Gastrocnemius medialis (tissue), 4 donors: Measurements from ENCODE around the gene RBBP8NL. TPM values are rescaled to one million over a fixed set of nuclear protein-coding genes. Genes with fewer than 3 reads are reported as not detected.

Source experiments
- ATAC-seq, 2 donors: fragments of 150-250 bp; one replicate each; pipeline ENCODE4 v1.9.1; 2016
- DNase-seq, 2 donors: peaks; one replicate each; pipeline ENCODE4 v3.0.0-alpha.2; 2019
- H3K27ac ChIP-seq, 4 donors: fragments of 200-600 bp; sonication (generic); 1 replicate in 1 of 4; 2 replicates in 3 of 4; pipeline ENCODE4 v1.5.1; 2016 to 2018; ENCODE audit warnings: mild to moderate bottlenecking in 2 of 4, moderate library complexity in 1 of 4
- H3K27me3 ChIP-seq, 3 donors: fragments of 200-600 bp; sonication (generic) in 2 of 3; 1 replicate in 1 of 3; 2 replicates in 2 of 3; pipeline versions ENCODE4 v1.5.1 to v1.6.0; 2016 to 2019; ENCODE audit warnings: mild to moderate bottlenecking in 1 of 3, moderate library complexity in 1 of 3
- H3K36me3 ChIP-seq, 2 donors: fragments of 200-600 bp; sonication (generic) in 1 of 2; one replicate each; pipeline ENCODE4 v1.5.1; 2017 to 2018
- H3K4me1 ChIP-seq, 2 donors: fragments of 200-600 bp; sonication (generic) in 1 of 2; one replicate each; pipeline ENCODE4 v1.5.1; 2016 to 2017; ENCODE audit warnings: mild to moderate bottlenecking in 2 of 2
- H3K4me3 ChIP-seq, 4 donors: fragments of 200-600 bp; sonication (generic) in 3 of 4; 1 replicate in 1 of 4; 2 replicates in 3 of 4; pipeline ENCODE4 v1.5.1; 2016 to 2019; ENCODE audit warnings: mild to moderate bottlenecking in 2 of 4
- H3K9me3 ChIP-seq, 3 donors: fragments of 200-600 bp; sonication (generic) in 2 of 3; 1 replicate in 1 of 3; 2 replicates in 2 of 3; pipeline ENCODE4 v1.5.1; 2016 to 2019
- POLR2A ChIP-seq, 2 donors: fragments of 450-650 bp; IDR thresholded peaks; one replicate each; pipeline ENCODE4 v1.6.1; 2017; ENCODE audit warnings: antibody characterized with exemption in 2 of 2, mild to moderate bottlenecking in 2 of 2, moderate library complexity in 2 of 2
- in situ Hi-C, 4 donors: fragments of 200-750 bp; cut with MboI; loops; one replicate each; pipeline versions ENCODE4 v1.15.0 to v1.8.0; 2017; ENCODE audit warnings: low sequenced_read_pairs in 4 of 4
- intact Hi-C: fragments of 100-400 bp; cut with DNase I; formaldehyde crosslinking; loops from one replicate; pipeline ENCODE4 v1.15.1; 2023; ENCODE audit warnings: low total_unique reads
- total RNA-seq, 4 donors: library from RNA; depleted of rRNA; stranded (reverse); fragments of >200 nt; gene quantifications; one replicate each; pipeline versions ENCODE4 v1.1.0 to v1.2.3, GENCODE V29; 2016
- TF ChIP-seq, protein P1 (sequence below), 5 experiments: fragments of 450-650 bp in 3 of 5; fragments of 200-600 bp in 2 of 5; sonication (generic) in 2 of 5; IDR thresholded peaks in 4 of 5; conservative IDR thresholded peaks in 1 of 5; 1 replicate in 4 of 5; 2 replicates in 1 of 5; pipeline ENCODE4 v1.5.1; 2016 to 2019; ENCODE audit warnings: antibody characterized with exemption in 5 of 5, mild to moderate bottlenecking in 3 of 5, moderate library complexity in 3 of 5

RBBP8NL gene
- total RNA-seq, 4 donors from 2014 or later: not detected

DNA sequence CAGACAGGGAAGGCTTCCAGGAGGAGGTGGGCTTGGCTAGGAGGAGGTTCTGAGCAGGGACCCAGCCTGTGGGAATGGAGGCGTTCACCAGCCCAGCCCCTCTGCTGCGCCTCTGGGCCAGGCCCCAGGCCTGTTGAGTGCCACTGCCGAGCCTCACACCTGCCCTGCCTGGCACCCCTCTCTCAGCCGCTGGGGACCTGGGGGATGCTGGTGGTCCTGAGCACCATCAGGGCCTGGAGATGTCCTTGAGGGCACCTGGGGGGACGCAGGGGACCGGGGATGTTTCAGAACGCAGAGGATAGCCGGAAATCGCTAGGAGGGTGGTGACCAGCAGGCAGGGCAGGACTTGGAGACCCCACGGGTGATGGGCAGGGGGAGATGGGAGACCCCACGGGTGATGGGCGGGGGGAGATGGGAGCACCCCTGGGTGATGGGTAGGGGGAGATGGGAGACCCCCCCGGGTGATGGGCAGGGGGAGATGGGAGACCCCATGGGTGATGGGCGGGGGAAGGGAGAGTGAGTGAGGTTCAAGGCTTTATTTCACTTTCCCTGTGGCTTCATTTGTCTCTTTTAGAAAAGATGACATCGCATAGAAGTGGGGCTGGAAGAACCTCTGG lies 35.7 kb upstream of the RBBP8NL start:
- Histone ChIP-seq H3K9me3 (no peaks in the 10 kb centered on the region), H3K4me1 (no peaks in the 10 kb centered on the region), H3K36me3 (no peaks in the 10 kb centered on the region), H3K27me3 (no peaks in the 10 kb centered on the region), H3K27ac (no peak overlapping the region), H3K4me3 (no peak overlapping the region)
- DNase-seq (no peak), ATAC-seq (no peak)
- TF ChIP-seq, protein P1, sequence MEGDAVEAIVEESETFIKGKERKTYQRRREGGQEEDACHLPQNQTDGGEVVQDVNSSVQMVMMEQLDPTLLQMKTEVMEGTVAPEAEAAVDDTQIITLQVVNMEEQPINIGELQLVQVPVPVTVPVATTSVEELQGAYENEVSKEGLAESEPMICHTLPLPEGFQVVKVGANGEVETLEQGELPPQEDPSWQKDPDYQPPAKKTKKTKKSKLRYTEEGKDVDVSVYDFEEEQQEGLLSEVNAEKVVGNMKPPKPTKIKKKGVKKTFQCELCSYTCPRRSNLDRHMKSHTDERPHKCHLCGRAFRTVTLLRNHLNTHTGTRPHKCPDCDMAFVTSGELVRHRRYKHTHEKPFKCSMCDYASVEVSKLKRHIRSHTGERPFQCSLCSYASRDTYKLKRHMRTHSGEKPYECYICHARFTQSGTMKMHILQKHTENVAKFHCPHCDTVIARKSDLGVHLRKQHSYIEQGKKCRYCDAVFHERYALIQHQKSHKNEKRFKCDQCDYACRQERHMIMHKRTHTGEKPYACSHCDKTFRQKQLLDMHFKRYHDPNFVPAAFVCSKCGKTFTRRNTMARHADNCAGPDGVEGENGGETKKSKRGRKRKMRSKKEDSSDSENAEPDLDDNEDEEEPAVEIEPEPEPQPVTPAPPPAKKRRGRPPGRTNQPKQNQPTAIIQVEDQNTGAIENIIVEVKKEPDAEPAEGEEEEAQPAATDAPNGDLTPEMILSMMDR (IDR thresholded peaks at IDR 0.05 in 4 of 5, conservative IDR thresholded peaks at IDR 0.05 in 1 of 5): no peak
- no peak for TF ChIP-seq POLR2A (IDR thresholded peaks at IDR 0.05)
- in situ Hi-C loops: no loop called here
- intact Hi-C loops: no loop called here

DNA sequence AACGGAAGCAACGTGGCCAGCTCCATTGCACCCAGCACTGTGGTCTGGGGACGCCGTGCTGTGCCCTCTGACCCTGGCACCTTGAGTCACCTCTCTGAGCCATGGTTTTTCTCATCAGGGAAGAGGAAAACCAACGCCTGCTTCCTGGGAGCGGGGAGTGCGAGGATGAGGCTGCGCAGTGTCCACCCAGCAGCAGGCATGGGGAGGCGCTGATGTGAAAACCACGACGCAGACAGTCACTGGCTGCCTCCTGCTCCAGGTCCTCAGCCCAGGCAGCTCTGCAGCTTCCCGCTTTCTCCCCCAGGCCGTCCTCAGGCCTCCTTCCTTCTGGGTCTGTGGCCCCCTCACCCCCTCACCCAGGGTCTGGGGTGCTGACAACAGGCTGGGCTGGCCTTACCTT lies 34.5 kb upstream of the RBBP8NL start:
- Histone ChIP-seq H3K4me3 (no peak overlapping the region), H3K27ac (no peak overlapping the region), H3K4me1 (no peaks in the 10 kb centered on the region), H3K9me3 (no peaks in the 10 kb centered on the region), H3K36me3 (no peaks in the 10 kb centered on the region), H3K27me3 (no peaks in the 10 kb centered on the region)
- ATAC-seq (no peak), DNase-seq (no peak)
- no peak for TF ChIP-seq POLR2A (IDR thresholded peaks at IDR 0.05)
- in situ Hi-C loops (no loop called here), intact Hi-C loops (no loop called here)

DNA sequence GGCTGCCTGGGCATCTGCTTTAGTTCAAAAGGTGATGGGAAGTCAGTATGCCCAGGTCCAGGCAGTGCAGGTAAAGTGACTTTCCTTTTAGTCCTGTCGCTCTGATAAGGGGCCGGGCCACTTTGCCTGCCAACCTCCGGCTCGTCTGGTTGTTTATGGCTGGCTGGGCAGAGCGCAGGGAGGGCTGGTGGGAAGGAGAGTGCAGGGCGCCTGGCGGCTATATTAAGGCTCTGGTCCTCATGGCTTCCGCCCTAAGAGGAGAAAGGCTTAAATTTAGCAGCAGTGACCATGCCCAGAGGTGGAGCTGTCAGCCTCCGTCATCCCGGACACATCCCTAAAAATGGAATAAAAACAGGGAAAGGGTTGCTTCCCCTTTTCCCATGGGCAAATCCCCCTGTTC lies 33.8 kb upstream of the RBBP8NL start:
- intact Hi-C loops: no loop called here
- H3K4me3 ChIP-seq: no peak overlapping the region
- DNase-seq (no peak), ATAC-seq (no peak)
- no peaks in the 10 kb centered on the region for H3K36me3 ChIP-seq
- in situ Hi-C loops: no loop called here
- no peaks in the 10 kb centered on the region for H3K27me3 ChIP-seq
- no peaks in the 10 kb centered on the region for H3K4me1 ChIP-seq
- H3K9me3 ChIP-seq: no peaks in the 10 kb centered on the region
- H3K27ac ChIP-seq: no peak overlapping the region
- TF ChIP-seq, protein P1 (IDR thresholded peaks at IDR 0.05 in 4 of 5, conservative IDR thresholded peaks at IDR 0.05 in 1 of 5): no peak
- TF ChIP-seq POLR2A (IDR thresholded peaks at IDR 0.05): no peak

- Histone ChIP-seq H3K27ac (no peak overlapping the region), H3K9me3 (no peaks in the 10 kb centered on the region), H3K27me3 (no peaks in the 10 kb centered on the region), H3K4me3 (no peak overlapping the region), H3K4me1 (no peaks in the 10 kb centered on the region), H3K36me3 (no peaks in the 10 kb centered on the region)
- intact Hi-C loops (no loop called here), in situ Hi-C loops (no loop called here)
- TF ChIP-seq, protein P1 (IDR thresholded peaks at IDR 0.05 in 4 of 5, conservative IDR thresholded peaks at IDR 0.05 in 1 of 5): no peak
- no peak for TF ChIP-seq POLR2A (IDR thresholded peaks at IDR 0.05)
- DNase-seq (no peak), ATAC-seq (no peak)
Measured at GRCh38 chr20:62460678-62461077, 33.3 kb upstream of the RBBP8NL start.

DNA sequence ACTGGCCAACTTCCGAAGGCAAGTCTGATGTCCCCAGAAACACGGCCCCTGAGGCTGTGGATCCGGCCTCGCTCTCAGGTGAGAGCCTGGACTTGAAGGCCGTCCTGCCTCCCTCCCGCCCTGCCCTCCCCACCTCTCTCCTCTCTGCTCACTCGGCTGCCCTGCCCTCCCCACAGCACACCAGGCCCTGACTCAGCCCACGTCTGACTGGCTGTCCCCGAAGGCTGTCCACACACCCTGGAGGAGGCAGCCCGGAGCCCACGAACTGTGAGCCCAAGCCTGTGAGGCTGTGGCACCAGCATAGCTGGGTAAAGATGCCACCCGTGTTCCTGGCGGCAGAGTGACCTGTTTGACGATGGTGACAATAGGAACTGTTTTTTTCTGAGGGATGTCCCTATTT lies 32.1 kb upstream of the RBBP8NL start:
- Histone ChIP-seq H3K36me3 (no peaks in the 10 kb centered on the region), H3K4me1 (no peaks in the 10 kb centered on the region), H3K27ac (no peak overlapping the region), H3K27me3 (no peaks in the 10 kb centered on the region), H3K9me3 (no peaks in the 10 kb centered on the region), H3K4me3 (no peak overlapping the region)
- DNase-seq (no peak), ATAC-seq (no peak)
- intact Hi-C loops (no loop called here), in situ Hi-C loops (no loop called here)
- TF ChIP-seq, protein P1 (IDR thresholded peaks at IDR 0.05 in 4 of 5, conservative IDR thresholded peaks at IDR 0.05 in 1 of 5): no peak
- TF ChIP-seq POLR2A (IDR thresholded peaks at IDR 0.05): no peak
